NCI-H1436 treated with DMSO at 0.1 percent for 48 hours (cell line): ENCODE results near the gene APOL5.
"Not testable (repeated sequence)": the region's sequence is repeated elsewhere in the genome, so short reads cannot be mapped to it uniquely, and the experiment has no call there.

ENCODE experiments used
- DNase-seq: peaks from one replicate; lab custom pipeline; 2025; lab: John Stamatoyannopoulos, UW

APOL5 gene

DNA sequence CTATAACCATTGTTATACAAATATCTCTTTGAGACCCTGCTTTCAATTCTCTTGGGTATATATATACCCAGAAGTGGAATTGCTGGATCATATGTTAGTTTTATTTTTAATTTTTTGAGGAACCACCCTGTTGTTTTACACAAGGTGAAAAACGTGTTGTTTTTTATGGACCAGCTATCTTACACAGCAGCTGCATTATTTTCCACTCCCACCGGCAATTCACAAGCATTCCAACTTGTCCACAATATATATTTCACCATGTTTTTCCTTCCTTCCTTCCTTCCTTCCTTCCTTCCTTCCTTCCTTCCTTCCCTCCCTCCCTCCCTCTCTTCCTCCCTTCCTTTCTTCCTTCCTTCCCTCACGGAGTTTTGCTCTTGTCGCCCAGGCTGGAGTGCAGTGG, 6.3 kb upstream of the APOL5 start:
- no peak for DNase-seq

DNA sequence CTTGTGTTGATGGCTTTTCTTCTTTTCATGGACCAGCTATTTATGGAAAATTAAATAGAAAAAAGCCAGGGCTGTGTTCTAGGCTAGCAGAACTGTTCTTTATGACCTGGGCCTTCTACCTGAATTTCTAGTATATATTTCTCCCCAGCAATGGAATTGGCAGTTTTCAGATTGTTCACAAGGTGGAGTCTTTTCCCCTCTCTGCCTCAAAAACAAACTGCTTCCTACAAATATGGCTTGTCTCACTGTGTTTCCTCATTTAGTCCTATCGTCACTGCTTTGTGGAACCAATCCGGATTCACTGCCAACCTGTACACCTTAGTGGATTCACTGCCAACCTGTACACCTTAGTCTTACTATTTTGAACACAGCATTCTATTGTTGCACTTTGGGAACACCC, 5.0 kb upstream of the APOL5 start:
- DNase-seq: no peak

DNA sequence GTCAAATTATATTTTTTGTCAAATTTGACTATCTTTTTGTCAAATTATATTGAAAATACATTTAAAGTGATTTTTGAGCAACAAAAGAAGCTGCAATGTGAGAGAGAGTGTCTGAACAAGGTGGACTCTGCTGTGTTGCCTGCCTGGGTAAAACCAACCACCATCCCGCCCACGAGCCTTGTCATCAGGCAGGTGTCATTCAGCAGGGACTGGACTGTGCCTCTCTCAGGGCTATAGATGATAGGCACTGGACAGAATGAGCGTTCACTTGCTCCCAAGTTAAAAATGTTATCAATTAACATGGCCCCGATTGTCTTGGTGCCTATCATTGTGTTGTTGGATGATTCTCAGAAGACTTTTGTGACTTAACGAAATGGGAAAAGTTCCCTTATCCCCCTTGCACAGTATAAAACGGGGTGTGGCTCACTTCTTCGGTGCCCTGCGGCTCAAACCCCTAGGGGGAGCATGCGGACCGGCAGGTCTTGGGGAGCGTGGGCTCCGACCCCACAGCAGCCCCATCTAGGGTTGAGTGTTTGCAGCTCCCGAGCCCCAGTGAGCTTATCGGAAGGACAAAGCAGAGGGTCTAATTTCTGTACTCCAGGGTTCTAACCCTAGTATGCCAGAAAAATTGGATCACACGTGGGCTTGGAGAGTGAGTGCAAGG, 1.7 kb downstream of the APOL5 start:
- DNase-seq: no peak

DNA sequence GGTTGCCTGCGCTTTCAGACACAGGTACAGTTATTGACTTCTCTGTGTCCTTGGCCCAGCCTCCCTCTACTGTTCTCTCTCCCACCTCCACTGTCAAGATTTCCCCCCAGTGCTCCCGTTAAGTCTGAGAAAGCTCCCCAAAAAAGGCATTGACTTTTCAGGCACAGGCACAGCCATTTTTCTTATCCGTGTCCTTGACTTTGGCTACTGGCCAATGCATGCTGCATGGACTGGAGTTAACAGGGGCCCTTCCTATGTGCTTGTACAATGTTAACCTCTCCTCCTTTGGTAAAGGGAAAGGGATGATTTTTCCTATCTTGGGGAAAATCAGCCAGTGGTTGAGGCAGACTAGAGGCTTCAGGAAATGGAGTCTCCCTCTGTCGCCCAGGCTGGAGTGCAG, 4.3 kb downstream of the APOL5 start:
- no peak for DNase-seq

DNA sequence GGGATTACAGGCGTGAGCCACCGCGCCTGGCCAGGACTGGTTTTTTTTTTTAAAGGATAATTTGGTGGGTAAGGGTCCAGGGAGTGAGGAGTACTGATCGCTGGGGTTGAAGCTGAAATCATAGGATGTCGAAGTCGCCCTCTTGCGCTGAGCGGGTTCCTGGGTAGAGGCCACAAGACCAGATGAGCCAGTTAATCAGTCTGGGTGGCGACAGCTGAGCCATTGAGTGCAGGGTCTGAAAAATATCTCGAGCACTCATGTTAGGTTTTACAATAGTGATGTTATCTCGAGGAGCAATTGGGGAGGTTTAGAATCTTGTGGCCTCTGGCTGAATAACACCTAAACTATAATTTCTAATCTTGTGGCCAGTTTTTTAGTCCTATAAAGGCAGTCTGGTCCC, 7.8 kb downstream of the APOL5 start:
- no peak for DNase-seq

DNA sequence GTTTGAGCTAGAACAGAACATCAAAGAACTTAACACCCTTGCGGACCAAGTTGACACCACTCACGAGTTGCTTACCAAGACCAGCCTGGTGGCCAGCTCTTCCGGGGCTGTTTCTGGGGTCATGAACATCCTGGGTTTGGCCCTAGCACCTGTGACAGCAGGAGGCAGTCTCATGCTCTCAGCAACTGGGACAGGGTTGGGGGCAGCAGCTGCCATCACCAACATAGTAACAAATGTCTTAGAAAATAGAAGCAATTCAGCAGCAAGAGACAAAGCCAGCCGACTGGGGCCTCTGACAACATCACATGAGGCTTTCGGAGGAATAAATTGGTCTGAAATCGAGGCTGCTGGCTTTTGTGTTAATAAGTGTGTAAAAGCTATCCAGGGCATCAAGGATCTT, 8.7 kb downstream of the APOL5 start:
- no peak for DNase-seq

DNA sequence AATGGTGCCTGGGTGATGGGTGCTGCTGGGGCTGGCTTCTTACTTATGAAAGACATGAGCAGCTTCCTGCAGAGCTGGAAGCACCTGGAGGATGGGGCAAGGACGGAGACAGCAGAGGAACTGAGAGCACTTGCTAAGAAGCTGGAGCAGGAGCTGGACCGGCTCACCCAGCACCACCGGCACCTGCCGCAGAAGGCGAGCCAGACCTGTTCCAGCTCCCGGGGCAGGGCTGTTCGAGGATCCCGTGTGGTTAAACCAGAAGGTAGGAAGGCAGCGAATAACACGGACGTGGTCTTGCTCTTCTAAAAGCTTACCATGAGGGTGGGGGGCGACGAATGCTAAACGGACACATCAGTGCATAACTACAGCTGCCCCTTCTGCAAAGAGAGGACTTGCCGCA, 9.3 kb downstream of the APOL5 start:
- no peak for DNase-seq

DNA sequence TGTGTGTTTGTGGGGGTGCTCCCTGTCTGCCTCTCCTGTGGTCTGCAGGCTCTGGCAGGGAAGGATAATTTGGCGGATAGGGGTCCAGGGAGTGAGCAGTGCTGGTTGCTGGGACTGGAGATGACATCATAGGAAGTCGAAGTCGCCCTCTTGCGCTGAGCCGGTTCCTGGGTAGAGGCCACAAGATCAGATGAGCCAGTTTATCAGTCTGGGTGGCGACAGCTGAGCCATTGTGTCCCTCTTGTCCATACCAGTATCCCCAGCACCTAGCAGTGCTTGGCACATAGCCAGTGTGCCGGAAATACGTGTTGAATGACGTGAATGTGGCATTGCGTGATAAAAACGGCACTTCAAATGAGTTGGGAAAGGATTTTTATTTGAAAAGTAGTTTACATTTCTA, 9.8 kb downstream of the APOL5 start:
- DNase-seq: no peak

DNA sequence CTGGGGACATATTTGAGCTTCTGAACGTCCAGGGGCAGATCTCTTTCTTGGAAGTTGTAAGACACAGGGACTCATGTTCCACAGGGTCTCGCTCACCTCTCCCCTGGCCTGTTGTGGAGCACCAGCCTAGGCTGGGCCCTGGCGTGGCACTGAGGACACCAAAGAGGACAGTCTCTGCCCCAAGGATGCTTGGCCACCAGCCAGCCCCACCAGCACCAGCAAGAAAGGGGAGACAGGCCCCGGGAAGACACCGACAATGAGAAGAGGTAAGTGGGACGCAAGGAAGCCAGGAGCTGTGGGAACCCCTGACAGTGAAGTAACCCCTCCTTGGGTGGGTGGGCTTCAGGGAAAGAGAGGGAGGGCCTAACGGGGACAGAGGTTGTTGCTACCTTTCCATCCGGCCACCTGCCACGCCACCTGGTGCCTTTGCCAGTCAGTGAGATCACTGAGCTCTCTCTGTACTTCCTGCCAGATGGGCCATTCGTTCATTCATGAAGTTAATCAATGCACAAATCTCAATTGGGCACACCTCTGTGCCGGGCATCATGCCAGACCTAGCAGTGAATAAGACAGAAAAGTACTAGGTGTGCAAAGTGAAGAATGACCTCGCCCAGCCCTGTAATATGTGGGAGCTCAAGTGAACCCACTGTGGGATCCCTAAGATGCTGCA, 11.1 kb downstream of the APOL5 start:
- peak; percentile 8 for DNase-seq

DNA sequence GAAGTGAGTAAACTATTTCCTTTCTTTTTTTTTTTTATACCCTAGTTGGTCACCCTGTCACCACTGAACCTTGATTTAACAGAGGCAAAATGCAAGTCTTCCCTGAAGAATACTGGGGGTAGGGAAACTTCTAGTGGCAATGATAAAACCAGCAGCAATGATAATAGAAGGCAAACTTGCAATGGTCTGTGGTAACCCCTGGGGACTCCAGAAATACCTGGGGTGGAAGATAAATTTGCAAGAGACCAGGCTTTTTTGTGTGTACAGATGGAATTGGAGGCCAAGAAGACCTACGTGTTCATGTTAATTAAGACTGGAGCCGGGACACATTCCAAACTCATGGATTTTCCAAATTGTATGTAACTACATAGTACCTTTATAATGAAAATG, 11.6 kb downstream of the APOL5 start:
- no peak for DNase-seq

DNA sequence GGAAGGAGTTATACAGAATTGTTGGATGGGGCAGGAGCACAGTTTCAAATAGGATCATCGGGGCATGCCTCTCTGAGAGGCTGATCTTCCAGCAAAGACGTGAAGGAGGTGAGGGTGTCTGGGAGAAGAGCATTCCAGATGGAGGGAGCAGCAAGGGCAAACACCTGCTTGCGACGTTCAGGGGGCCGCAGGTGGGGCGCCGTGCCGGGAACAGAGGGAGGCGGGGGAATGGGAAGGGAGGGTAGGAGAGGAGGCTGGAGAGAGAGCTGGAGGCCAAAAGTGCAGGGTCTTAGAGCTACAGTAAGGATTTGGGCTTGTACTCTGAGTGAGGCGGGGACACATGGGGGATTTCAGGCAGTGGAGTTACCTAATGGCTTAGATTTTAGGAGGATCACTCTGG, 13.6 kb downstream of the APOL5 start:
- DNase-seq: no peak

DNA sequence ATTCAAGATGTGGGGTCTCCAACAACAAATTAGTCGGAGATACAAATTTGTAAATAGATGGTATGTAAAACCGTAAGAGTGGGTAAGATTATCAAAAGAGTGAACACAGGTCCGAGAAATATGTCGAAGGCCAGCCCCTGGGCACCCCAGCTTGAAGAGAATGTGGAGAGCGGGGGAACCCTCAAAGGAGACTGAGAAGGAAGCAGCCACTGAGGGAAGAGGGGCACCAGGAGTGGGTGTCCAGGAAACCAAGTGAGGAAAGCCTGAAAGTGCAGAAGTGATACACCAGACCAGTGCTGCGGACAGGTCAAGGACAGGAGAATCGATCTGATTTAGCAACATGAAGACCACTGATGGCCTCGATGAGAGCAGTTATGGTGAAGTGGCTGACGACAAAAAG, 14.4 kb downstream of the APOL5 start:
- no peak for DNase-seq

DNA sequence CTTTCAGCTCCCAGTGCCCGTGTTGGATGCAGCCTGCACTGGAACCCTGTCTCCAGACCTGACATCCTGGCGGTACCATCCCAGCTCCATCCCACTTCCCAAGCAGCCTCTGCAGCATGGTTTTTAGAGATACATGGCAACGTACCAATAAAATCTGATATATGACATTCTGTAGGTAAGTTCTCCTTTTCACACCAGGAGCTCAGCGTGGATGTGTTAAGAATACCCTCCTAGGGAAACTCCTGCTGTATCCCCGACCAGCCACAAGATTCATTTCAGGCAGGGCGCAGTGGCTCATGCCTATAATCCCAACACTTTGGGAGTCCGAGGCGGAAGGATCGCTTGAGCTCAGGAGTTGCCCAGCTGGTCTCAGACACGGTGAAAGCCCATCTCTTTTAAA, 15.4 kb downstream of the APOL5 start:
- no peak for DNase-seq

DNA sequence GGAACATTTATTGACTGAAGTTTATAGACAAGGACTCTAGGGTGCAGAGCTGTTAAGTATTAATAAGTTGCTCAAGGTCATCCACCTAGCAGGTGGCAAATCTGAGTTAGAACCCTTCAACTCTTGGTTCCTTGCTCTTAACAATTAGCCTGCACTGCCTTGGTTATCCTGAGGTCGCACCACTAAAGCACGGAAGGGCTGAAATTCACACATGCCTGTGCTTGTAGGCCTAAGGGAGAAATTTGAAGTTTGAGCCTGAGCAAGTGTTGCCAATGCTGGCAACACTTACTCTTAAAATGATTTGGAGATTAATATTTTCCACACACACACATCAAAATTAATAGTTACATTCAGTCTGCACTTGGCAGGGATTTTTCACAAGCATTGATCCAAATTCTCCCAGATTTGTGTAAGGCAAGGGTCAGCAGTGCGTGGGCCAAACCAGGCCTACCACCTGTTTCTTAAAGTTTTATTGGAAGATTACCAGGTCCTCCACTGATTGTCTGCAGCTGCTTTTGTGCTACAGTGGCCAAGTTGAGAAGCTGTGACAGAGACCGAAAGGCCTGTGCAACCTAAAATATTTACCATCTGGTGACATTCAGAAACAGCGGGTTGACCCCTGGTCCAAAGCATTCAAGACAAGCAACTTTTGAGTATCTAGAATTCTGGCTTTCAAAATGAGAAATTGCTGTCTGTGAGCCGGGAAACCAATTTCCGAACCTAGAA, 16.3 kb downstream of the APOL5 start:
- DNase-seq: no peak

DNA sequence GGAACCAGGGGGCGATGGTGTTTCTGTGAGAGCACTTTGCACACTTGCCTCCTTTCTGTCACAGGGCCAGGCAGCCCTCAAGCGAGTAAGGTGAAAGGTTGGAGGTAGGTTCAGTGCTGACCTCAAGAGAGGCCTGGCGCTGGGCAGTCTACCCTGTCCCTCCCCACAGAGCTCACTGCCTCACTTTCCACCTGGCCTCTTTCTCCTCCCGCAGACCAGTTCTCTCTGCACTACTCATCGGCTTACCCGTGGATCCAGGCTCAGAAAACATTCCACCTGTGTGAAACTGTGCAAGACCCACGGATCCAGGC, 16.8 kb downstream of the APOL5 start:
- DNase-seq: no peak

DNA sequence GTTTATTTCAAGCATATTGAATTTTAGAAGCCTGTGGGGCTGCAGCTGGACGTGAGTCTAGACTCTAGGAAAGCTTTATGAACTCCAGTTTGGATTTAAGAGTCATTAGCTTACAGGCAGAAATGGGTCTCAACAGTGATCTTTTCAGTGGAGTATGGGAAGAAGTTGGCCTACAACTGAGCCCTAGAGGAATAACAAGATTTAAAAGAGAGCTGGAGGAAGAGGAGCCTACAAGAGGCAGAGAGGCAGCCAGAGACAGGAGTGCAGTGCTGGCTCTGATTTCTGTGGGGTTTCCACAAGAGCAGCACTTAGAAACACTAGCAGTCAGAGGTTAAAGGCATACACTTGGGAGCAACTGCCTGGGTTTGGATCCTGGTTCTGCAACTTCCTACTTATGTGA, 17.9 kb downstream of the APOL5 start:
- DNase-seq: no peak

DNA sequence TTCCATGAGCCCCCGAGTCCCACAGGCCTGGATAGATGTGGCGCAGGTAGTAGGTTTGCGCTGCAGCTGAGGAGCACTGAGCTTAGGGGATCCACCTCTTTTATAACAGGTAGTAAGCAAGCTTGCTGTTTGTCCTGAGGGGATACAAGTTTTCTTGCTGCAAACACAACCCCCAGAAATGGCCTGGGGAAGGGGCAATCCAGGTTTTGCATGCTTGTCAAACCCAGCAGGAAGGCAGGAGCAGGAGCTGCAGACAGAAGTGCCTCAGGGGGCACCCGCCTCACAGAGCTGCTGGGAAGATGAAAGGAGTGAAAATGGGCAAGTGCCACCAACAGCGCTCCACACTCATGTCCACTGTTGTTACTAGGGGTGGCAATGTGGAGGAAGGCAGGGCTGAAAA, 18.5 kb downstream of the APOL5 start:
- DNase-seq: no peak

DNA sequence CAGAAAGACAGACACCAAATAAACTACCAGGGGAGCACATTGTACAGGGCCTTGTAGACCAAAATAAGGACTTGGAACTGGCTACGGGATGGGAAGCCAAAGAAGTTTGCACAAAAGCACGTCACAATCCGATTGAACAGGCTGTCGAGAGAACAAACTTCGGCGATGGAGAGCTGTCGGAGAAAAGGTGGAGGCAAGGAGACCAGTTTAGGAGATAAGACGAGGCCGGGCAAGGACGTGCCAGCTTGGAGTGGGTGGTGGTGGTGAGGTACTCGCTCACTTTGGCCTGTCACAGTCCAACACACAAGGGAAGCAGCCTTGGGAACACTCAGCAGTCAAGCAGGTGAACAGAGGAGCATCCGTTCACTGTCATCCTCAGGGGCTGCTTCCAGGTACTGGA, 19.0 kb downstream of the APOL5 start:
- no peak for DNase-seq

DNA sequence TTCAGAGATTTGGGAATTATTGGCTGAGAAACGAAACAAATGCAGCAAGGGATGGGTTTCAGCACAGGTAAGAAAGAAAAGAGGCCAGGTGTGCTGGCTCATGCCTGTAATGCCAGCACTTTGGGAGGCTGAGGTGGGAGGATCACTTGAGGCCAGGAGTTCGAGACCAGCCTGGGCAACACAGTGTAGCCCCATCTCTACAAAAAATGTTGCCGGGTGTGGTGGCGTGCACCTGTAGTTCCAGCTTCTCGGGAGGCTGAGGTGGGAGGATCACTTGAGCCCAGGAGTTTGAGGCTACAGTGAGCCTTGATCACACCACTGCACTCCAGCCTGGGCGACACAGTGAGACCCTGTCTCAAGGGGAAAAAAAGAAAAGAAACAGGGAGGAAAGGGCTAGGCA, 20.2 kb downstream of the APOL5 start:
- DNase-seq: not testable (repeated sequence)

DNA sequence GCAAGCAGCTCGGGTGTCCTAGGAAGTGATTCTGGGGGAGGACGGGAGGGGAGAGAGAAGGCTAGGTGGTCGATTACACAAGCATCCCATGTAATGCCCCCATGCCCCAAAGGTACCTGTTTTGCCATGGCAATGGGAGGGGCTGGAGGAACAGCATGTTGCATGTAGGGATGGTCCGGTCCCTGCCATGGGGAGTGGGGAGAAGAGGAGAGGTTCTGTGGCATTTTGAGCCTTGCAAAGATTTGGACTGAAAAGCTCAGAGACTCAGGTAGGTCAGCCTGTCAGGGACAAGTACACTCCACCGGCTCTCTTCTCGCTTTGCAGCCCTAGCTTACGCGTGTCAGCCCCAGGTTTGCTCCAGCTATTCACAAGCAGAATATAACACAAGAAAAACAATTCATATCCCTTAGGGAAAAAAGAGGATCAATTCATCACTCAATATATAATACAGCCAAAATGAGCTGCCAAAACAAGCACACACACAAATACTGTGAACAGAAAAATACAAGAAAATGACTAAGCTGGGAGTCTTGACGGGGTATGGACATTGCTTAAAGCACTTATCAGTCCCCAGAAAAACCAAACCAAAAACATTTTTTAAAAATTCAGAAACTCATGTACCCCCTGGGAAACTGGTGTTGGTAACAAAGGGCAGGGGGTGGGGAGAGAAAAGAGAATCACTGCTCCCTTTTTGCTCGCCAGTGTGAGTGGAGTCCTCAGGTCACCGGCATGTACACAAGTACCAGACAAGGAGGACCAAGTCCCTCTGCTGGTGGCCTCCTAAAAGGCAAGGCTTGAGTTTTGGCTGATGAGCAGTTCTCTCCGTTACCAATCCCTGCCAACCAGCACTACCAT, 21.6 kb downstream of the APOL5 start:
- DNase-seq: no peak

DNA sequence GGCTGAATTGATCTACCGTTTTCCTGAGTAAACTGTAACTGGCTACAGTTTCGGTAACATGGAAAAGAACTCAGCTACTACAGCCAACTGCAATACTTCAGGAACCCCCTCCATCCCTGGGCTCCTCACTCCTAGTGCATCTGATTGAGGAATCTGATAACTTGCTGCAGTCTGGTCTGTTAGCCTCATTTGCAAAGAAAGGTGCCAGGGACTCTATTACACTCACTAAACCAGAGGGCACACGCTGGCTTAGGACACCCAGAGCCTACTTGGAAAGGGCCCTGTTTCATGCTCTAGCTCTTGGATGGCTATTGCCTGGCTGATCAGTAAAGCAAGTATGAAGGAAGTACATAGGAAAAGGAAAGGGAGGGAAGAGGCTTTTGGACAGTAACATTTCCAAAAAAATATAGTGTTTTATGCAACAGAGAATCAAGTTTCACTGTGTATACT, 22.3 kb downstream of the APOL5 start:
- DNase-seq: no peak

DNA sequence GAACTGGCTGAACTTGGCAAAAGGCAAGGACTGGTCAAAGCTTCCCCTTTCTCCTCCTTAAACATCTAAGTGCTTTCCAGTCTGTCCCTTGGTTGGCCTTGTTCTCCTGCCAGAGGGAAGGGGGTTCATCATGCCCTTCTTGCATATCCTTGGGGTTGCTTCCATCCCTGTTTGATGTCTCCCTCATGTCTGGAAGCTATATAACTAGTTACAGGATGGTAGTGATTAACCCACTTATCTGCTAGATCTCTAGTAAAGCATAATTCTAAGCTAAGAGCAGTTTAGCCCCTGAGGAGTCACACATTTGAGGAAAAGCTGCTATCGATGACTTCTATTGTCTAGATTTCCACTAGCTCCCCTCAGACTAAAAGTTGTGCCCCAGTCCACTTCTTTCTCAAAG, 22.9 kb downstream of the APOL5 start:
- DNase-seq: no peak
